ENCODE measurements around the gene SAYSD1.

- no peak for TF ChIP-seq CTCF (IDR thresholded peaks at IDR 0.05; ENCODE audit: insufficient read depth, low read length)
- TF ChIP-seq GABPA (IDR thresholded peaks at IDR 0.05; ENCODE audit: low read depth), result no peak
- TF ChIP-seq POLR2AphosphoS5 (IDR thresholded peaks at IDR 0.05; ENCODE audit: low read depth), result no peak
Observed at GRCh38 chr6:39107641-39108040, 7.3 kb downstream of the SAYSD1 start.
